ENCODE data around the gene CRABP1.

- TF ChIP-seq RAD21 (conservative IDR thresholded peaks at IDR 0.05 in 1 of 2, IDR thresholded peaks at IDR 0.05 in 1 of 2) (no peak), KDM1A (IDR thresholded peaks at IDR 0.05; ENCODE audit: low read depth) (no peak), CTCF (IDR thresholded peaks at IDR 0.05) (no peak), POLR2A (IDR thresholded peaks at IDR 0.05; ENCODE audit: low read length) (no peak), USF2 (IDR thresholded peaks at IDR 0.05) (no peak), E2F6 (IDR thresholded peaks at IDR 0.05; ENCODE audit: borderline replicate concordance, low read depth) (no peak), TFCP2L1 (CRISPR knock-in tag; IDR thresholded peaks at IDR 0.05) (no peak), SMC3 (IDR thresholded peaks at IDR 0.05) (no peak), REST (IDR thresholded peaks at IDR 0.05) (no peak)
Observed at GRCh38 chr15:78321786-78322185, 18.4 kb upstream of the CRABP1 start.
